HL-60/S4 treated with phorbol 12-myristate 13-acetate at 8.2 ng/mL for 4 days and 3 days (cell line): ENCODE results near the gene FBXO36.
"Not testable (repeated sequence)": the region's sequence is repeated elsewhere in the genome, so short reads cannot be mapped to it uniquely, and the experiment has no call there.

Experiments
- in situ Hi-C: fragments of 300-500 bp; cut with MboI; formaldehyde crosslinking; loops from 2 replicates; pipeline ENCODE4 v1.15.0; 2022; ENCODE audit warnings: low sequenced_read_pairs

FBXO36 gene, protein sequence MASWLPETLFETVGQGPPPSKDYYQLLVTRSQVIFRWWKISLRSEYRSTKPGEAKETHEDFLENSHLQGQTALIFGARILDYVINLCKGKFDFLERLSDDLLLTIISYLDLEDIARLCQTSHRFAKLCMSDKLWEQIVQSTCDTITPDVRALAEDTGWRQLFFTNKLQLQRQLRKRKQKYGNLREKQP

DNA sequence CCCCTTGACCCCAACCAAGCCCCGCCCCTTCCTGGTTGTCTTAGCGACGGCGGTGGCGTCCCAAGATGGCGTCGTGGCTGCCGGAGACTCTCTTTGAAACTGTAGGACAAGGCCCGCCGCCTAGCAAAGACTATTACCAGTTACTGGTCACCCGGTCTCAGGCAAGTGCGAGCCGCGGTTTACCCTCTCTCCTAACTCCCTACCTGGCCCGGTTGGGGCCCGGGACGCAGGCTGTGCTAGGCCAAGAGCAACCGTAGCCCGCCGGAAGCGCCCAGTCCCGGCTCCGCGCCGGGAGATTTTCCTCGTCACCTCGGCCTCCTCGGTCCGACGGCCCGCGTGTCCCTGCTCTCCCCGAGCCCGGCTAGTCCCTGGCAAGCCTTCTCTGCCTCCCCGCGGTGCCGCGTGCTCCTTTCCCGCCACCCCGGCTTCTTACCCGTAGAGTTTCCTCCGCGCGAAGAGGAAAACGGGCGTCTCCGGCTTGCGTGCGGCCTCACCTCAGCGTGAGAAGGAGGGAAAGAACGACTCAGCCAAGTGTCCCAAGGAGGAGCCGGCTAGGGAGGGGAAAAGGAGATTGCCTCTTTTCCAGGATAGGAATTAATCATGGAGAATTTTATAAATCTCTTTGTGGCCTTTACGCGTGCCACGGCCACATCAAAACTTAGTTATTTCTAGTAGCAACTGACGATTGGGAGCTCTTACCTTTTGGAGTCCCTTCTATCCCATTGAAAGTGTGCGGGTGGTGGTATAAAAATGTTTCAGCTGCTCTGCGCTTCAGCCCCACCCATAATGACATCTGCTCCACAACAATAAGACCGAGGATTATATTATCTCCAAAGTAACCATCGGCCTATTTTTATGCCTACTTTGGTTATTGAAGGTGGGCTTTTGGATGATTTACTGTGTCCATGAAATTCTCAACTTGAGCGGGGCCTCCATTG is at the start of gene FBXO36:
FBXO36 (plus strand) TSS at position 55 of the 938 bp plus-strand sequence; CDS start at position 66, 11 bp downstream.
- in situ Hi-C loops, result no loop called here

GRCh38 chr2:229873123-229873581 is 49.2 kb upstream of the FBXO36 start:
- in situ Hi-C loops, result no loop called here

DNA sequence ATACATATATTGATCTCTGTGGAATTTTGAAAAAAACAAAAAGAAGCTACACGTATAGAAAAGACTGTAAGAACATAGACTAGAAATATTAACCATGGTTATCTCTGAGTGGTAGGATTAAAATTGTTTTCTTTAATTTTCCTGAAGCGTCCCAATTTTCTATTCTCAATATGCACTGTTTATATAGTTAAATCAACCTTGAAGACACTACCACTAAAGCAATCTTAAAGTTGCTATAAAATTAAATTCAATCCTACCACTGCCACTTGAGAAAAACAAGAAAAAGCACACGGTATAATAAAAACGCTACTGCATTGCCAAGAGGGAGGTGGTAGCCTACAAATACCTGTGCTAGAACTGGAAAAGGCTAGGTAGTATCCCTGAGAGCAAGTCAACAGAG is 47.7 kb upstream of the FBXO36 start:
- in situ Hi-C loops, result no loop called here

- in situ Hi-C loops, result no loop called here
These were observed 46.8 kb upstream of the FBXO36 start for GRCh38 chr2:229875549-229875948.

GRCh38 chr2:229879191-229879950 is 42.9 kb upstream of the FBXO36 start:
- in situ Hi-C loops, result no loop called here

DNA sequence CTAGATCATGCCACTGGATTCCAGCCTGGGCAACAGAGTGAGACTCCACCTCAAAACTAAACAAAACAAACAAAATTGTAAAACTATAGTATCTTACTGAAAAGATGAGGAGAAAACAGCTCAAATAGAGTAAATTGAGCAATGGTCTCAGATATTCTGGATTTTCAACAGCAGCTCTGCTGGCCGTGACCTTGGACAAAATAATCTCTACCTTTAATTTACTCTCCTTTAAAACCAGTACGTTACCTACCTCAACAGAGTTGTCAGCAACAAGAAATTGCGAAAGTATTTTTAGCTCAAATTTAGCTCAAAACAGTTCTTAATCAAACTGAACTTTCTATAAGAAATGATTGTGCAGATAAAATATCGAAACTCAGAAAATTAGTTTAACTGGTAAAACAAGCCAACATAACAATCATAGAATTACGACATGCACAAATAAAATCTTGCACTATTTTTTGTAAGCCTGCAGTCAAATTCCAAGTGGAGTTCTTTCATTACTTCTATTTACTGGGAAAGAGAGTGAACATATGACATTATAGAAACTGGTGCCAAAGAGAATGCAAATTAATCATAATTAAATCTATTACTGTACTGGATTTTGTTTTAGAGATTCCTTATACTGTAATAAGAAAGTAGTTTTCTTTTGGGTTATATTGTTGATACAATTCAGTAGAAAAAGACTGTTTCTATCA is 41.3 kb upstream of the FBXO36 start:
- in situ Hi-C loops, result no loop called here

GRCh38 chr2:229882583-229882982 is 39.7 kb upstream of the FBXO36 start:
- in situ Hi-C loops, result no loop called here

DNA sequence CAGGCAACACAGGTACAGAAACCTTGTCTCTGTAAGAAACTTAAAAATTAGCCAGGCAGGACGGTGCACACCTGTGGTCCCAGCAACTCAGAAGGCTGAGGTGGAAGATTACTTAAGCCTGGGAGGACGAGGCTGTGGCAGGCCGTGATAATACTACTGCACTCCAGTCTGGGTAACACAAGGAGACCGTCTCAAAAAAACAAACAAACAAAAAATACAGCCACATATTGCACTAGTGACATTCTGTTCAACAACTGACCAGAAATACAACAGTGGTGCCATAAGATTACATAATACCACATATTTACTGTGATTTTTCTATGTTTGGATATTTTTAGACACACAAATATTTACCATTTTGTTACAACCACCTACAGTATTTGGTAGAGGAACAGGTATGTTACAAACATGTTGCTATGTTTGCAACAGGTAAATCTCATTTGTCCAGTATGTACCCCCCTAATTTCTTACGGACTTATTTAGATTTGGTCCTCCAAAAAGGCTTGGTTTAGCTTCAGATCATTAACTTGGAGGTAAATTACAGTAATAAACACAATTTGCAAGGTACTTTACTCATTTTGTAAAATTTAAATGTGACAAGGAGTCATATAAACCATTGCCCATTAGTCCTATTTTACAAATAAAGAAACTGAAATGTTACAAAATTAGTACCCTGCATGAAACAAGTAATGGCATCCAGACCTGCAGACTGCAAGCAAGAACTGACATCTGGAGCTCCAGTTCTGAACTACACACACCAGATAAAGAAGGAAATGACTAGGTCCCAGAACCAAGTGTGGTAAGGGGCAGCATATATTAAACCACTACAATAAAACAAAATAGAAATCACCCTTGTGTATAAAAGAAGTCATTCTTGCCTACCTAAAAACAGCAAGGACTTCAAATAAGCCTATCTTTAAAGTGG is 37.3 kb upstream of the FBXO36 start:
- in situ Hi-C loops, result no loop called here

DNA sequence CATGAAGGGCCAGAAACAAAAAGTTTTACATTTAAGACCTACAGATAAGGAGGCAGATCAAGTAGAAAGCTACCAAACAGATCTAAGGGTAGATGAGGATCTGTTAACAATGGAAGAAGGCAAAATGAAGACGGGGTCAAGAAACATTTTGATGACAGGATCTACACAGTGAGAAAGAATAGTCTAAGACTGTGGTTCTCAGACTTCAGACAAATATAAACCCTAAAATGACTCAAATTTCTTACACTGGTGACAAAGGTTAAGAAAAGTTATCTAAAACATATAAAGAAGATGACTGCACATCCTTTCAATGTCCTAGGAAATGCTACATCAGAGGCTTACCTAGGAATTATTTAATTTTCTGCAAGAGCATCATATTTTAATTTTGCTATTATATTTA is 34.9 kb upstream of the FBXO36 start:
- in situ Hi-C loops, result no loop called here

DNA sequence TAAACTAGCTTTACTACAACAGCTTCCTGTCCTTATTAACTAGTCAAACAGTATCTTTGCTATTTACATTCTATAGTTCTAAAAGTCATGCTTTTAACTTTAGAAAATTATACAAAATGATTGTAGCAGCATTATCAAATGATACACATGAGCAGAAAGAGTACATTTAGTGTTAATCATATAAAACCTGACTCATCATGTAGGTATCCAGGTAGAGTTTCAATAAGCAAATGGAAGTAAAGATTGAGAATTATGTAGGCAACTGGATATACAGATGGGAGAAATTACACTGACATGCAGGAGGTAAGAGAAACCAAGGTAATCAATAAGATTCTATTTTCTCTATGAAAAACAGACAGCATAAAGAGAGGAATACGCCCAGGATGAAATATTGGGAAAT is 34.3 kb upstream of the FBXO36 start:
- in situ Hi-C loops, result no loop called here

DNA sequence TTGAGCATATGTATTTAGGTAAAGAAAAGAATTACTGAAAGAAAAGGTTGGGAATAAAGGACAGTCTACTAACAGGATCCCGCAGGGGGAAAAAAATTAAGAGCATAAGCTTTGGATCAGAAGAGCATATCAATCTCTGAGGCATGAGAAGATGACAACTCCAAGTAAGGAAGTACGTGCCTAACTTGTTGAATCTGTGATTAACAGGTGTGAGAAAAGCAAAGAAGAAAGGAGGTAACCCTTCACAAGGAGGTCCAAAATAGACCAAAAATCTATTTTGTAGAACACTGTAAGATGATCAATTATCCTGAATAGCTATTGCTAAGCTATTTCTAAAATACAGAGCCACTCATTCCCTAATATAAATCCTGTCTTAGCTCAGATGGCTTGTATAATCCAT is 33.3 kb upstream of the FBXO36 start:
- in situ Hi-C loops, result no loop called here

- in situ Hi-C loops, result no loop called here
These were observed 25.4 kb upstream of the FBXO36 start for GRCh38 chr2:229896857-229897256.

DNA sequence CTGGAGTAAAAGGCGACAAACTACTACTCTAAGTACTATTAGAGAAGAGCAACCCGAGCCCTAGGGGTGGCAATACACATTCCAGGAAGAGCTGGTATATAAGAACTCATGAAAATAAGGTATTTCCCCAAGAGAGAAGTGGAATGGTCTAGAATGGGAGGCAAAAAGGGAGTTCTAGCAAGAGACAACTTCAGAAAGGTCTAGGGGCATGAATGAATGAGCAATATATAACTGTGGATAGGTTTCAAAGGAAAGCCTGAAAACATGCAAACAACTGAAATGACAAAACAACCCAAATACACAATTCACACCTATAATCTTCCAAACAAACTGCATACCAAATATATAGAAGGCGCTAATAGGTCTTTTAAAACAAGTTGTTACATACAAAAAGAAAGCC is 22.7 kb upstream of the FBXO36 start:
- in situ Hi-C loops, result no loop called here

DNA sequence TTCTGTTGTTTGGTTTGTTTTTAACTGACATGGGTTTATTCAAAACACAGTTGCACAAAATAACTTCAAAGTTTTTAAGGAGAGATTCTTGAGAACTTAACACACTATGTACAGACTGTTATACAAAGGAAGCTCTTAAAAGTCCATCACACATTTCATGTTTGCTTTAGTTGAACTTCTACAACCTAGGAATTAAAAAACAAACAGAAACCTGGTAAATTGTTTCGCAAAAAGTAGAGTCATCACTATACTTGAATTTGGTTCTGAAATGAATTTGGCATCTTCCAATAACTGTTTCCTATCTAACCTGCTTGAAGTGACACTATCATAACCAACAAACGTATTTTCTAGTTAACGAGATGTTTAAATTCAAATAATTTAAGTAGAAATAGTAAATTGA is 22.3 kb upstream of the FBXO36 start:
- in situ Hi-C loops, result no loop called here

DNA sequence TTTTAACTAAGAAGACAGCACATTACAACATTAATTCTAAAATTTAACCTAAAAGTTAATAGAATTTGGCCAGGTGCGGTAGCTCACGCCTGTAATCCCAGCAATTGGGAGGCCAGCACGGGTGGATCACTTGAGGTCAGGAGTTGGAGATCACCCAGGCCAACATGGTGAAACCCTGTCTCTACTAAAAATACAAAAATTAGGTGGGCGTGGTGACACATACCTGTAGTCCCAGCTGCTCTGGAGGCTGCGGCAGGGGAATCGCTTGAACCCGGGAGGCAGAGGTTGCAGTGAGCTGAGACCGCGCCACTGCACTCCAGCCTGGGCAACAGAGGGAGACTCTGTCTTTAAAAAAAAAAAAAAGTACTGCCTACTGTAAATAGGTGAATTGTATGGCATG is 21.8 kb upstream of the FBXO36 start:
- in situ Hi-C loops, result not testable (repeated sequence)

GRCh38 chr2:229901819-229902218 is 20.5 kb upstream of the FBXO36 start:
- in situ Hi-C loops, result no loop called here

- in situ Hi-C loops, result no loop called here
These were observed 19.3 kb upstream of the FBXO36 start for GRCh38 chr2:229903037-229903436.

DNA sequence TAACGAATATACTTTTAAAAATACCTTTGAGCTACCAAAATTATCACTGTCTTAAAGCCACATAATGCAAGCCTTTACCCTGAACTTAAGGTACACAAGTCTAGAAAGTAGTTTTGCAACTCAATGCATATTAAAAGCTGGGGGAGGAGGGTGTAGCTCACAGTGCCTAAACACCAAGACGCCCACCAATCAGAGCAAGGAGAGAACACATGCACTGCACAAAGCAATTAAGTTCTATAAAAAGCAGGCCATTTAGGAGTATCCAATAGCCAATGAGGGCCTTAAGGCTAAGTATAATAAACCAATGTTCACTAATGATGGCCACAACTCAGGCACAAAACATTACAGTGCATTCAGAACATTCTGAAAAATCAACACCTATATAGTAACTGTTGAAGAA is 16.7 kb upstream of the FBXO36 start:
- in situ Hi-C loops, result no loop called here

- in situ Hi-C loops, result no loop called here
These were observed 13.2 kb upstream of the FBXO36 start for GRCh38 chr2:229909090-229909489.
